ENCODE measurements around the gene NPAT. TPM values are rescaled to one million over a fixed set of nuclear protein-coding genes. Genes with fewer than 3 reads are reported as not detected.
"Not testable (repeated sequence)": the region's sequence is repeated elsewhere in the genome, so short reads cannot be mapped to it uniquely, and the experiment has no call there.

Gene NPAT
- total RNA-seq, 2 experiments from 2014 or later: 46.7 to 57.2 TPM

- Mint-ChIP-seq H3K9me3 (ENCODE audit: insufficient read depth) (peaks cover 5% of the 10 kb centered on the region), H3K27ac (no peak overlapping the region), H3K4me3 (no peak overlapping the region), H3K27me3 (ENCODE audit: low read depth) (no peaks in the 10 kb centered on the region), H3K36me3 (ENCODE audit: low read depth) (peaks cover 84% of the 10 kb centered on the region), H3K4me1 (ENCODE audit: low read depth) (peaks cover 35% of the 10 kb centered on the region)
- DNase-seq (no peak), ATAC-seq (no peak)
- ChIA-PET POLR2A (no interaction called here), CTCF (interaction anchor here (0.5 kb wide), 1 partner anchor 52 kb away, joined by 4 read pairs; no protein-coding TSS in a partner anchor)
Observed at GRCh38 chr11:108199446-108200321, 22.8 kb downstream of the NPAT start.

- POLR2A ChIA-PET: no interaction called here
- H3K27me3 Mint-ChIP-seq (ENCODE audit: low read depth): no peaks in the 10 kb centered on the region
- CTCF ChIA-PET: interaction anchor here (0.5 kb wide), 1 partner anchor 53 kb away, joined by 4 read pairs; no protein-coding TSS in a partner anchor
- no peak for DNase-seq
- ATAC-seq: no peak
- H3K4me1 Mint-ChIP-seq (ENCODE audit: low read depth): peaks cover 37% of the 10 kb centered on the region
- no peak overlapping the region for H3K4me3 Mint-ChIP-seq
- H3K9me3 Mint-ChIP-seq (ENCODE audit: insufficient read depth): peaks cover 2% of the 10 kb centered on the region
- peaks cover 80% of the 10 kb centered on the region for H3K36me3 Mint-ChIP-seq (ENCODE audit: low read depth)
- H3K27ac Mint-ChIP-seq: peak overlapping the region; percentile 11
Observed at GRCh38 chr11:108198833-108199232, 23.6 kb downstream of the NPAT start.

GRCh38 chr11:108197351-108197750, 25.1 kb downstream of the NPAT start:
- H3K4me1 Mint-ChIP-seq (ENCODE audit: low read depth): peaks cover 37% of the 10 kb centered on the region
- no peak overlapping the region for H3K27ac Mint-ChIP-seq
- DNase-seq: no peak
- POLR2A ChIA-PET: no interaction called here
- CTCF ChIA-PET: no interaction called here
- no peak for ATAC-seq
- H3K27me3 Mint-ChIP-seq (ENCODE audit: low read depth): no peaks in the 10 kb centered on the region
- H3K36me3 Mint-ChIP-seq (ENCODE audit: low read depth): peaks cover 65% of the 10 kb centered on the region
- no peak overlapping the region for H3K4me3 Mint-ChIP-seq
- H3K9me3 Mint-ChIP-seq (ENCODE audit: insufficient read depth): no peaks in the 10 kb centered on the region

GRCh38 chr11:108196901-108197300, 25.5 kb downstream of the NPAT start:
- ChIA-PET POLR2A (no interaction called here), CTCF (no interaction called here)

GRCh38 chr11:108193725-108194124, 28.7 kb downstream of the NPAT start:
- ATAC-seq (no peak), DNase-seq (no peak)
- ChIA-PET CTCF (interaction anchor here (0.9 to 1.7 kb wide), 2 partner anchors 13 to 29 kb away, joined by 4 to 6 read pairs; partner anchors contain the start of genes ATM and NPAT), POLR2A (no interaction called here)
- H3K27ac Mint-ChIP-seq: peak overlapping the region; percentile 28
- H3K36me3 Mint-ChIP-seq (ENCODE audit: low read depth): peaks cover 52% of the 10 kb centered on the region
- no peaks in the 10 kb centered on the region for H3K27me3 Mint-ChIP-seq (ENCODE audit: low read depth)
- H3K4me3 Mint-ChIP-seq: no peak overlapping the region
- no peaks in the 10 kb centered on the region for H3K9me3 Mint-ChIP-seq (ENCODE audit: insufficient read depth)
- peaks cover 11% of the 10 kb centered on the region for H3K4me1 Mint-ChIP-seq (ENCODE audit: low read depth)

More at GRCh38 chr11:108196901-108197300, 25.5 kb downstream of the NPAT start:
- no peak for ATAC-seq
- H3K27ac Mint-ChIP-seq: no peak overlapping the region
- H3K4me1 Mint-ChIP-seq (ENCODE audit: low read depth): peaks cover 36% of the 10 kb centered on the region
- no peaks in the 10 kb centered on the region for H3K27me3 Mint-ChIP-seq (ENCODE audit: low read depth)
- H3K36me3 Mint-ChIP-seq (ENCODE audit: low read depth): peaks cover 64% of the 10 kb centered on the region
- DNase-seq: no peak
- no peak overlapping the region for H3K4me3 Mint-ChIP-seq
- H3K9me3 Mint-ChIP-seq (ENCODE audit: insufficient read depth): no peaks in the 10 kb centered on the region

- Mint-ChIP-seq H3K27me3 (ENCODE audit: low read depth) (no peaks in the 10 kb centered on the region), H3K36me3 (ENCODE audit: low read depth) (peaks cover 69% of the 10 kb centered on the region), H3K4me1 (ENCODE audit: low read depth) (no peaks in the 10 kb centered on the region), H3K27ac (no peak overlapping the region), H3K4me3 (no peak overlapping the region), H3K9me3 (ENCODE audit: insufficient read depth) (no peaks in the 10 kb centered on the region)
- DNase-seq (no peak), ATAC-seq (no peak)
- ChIA-PET POLR2A (no interaction called here), CTCF (no interaction called here)
Observed at GRCh38 chr11:108177570-108177969, 44.9 kb downstream of the NPAT start.

GRCh38 chr11:108170184-108170583, 52.3 kb downstream of the NPAT start:
- POLR2A ChIA-PET: no interaction called here
- Mint-ChIP-seq H3K27me3 (ENCODE audit: low read depth) (no peaks in the 10 kb centered on the region), H3K4me3 (no peak overlapping the region)

GRCh38 chr11:108167624-108168023, 54.8 kb downstream of the NPAT start:
- Mint-ChIP-seq H3K27ac (no peak overlapping the region), H3K4me1 (ENCODE audit: low read depth) (peaks cover 17% of the 10 kb centered on the region), H3K36me3 (ENCODE audit: low read depth) (peaks cover 51% of the 10 kb centered on the region), H3K27me3 (ENCODE audit: low read depth) (no peaks in the 10 kb centered on the region), H3K4me3 (no peak overlapping the region), H3K9me3 (ENCODE audit: insufficient read depth) (no peaks in the 10 kb centered on the region)
- CTCF ChIA-PET: no interaction called here
- no peak for DNase-seq
- POLR2A ChIA-PET: no interaction called here
- no peak for ATAC-seq

More at GRCh38 chr11:108170184-108170583, 52.3 kb downstream of the NPAT start:
- Mint-ChIP-seq H3K36me3 (ENCODE audit: low read depth) (peaks cover 66% of the 10 kb centered on the region), H3K9me3 (ENCODE audit: insufficient read depth) (no peaks in the 10 kb centered on the region), H3K27ac (peak overlapping the region; percentile 78), H3K4me1 (ENCODE audit: low read depth) (peaks cover 17% of the 10 kb centered on the region)
- no peak for DNase-seq
- ATAC-seq: no peak
- CTCF ChIA-PET: interaction anchor here (1.3 kb wide), 1 partner anchor 32 kb away, joined by 3 read pairs; no protein-coding TSS in a partner anchor

GRCh38 chr11:108162878-108163277, 59.6 kb downstream of the NPAT start:
- POLR2A ChIA-PET; H3K4me1 Mint-ChIP-seq (ENCODE audit: low read depth); CTCF ChIA-PET: not testable (repeated sequence)

GRCh38 chr11:108160970-108161566, 61.4 kb downstream of the NPAT start:
- CTCF ChIA-PET: interaction anchor here (1.4 kb wide), 1 partner anchor 14 kb away, joined by 3 read pairs; no protein-coding TSS in a partner anchor
- Mint-ChIP-seq H3K27ac (peak overlapping the region; percentile 70), H3K4me3 (no peak overlapping the region), H3K9me3 (ENCODE audit: insufficient read depth) (no peaks in the 10 kb centered on the region), H3K4me1 (ENCODE audit: low read depth) (peaks cover 9% of the 10 kb centered on the region), H3K27me3 (ENCODE audit: low read depth) (no peaks in the 10 kb centered on the region), H3K36me3 (ENCODE audit: low read depth) (peaks cover 46% of the 10 kb centered on the region)
- ATAC-seq (peak; percentile 61), DNase-seq (no peak)
- POLR2A ChIA-PET: no interaction called here

More at GRCh38 chr11:108162878-108163277, 59.6 kb downstream of the NPAT start:
- peaks cover 53% of the 10 kb centered on the region for H3K36me3 Mint-ChIP-seq (ENCODE audit: low read depth)
- H3K27me3 Mint-ChIP-seq (ENCODE audit: low read depth); H3K27ac Mint-ChIP-seq; H3K4me3 Mint-ChIP-seq; H3K9me3 Mint-ChIP-seq (ENCODE audit: insufficient read depth); ATAC-seq; DNase-seq: not testable (repeated sequence)

GRCh38 chr11:108154591-108154990, 67.8 kb downstream of the NPAT start:
- ATAC-seq: no peak
- POLR2A ChIA-PET: no interaction called here
- CTCF ChIA-PET: no interaction called here
- H3K27ac Mint-ChIP-seq: no peak overlapping the region
- no peaks in the 10 kb centered on the region for H3K27me3 Mint-ChIP-seq (ENCODE audit: low read depth)
- H3K4me1 Mint-ChIP-seq (ENCODE audit: low read depth): no peaks in the 10 kb centered on the region
- no peak for DNase-seq
- H3K36me3 Mint-ChIP-seq (ENCODE audit: low read depth): peaks cover 57% of the 10 kb centered on the region
- no peaks in the 10 kb centered on the region for H3K9me3 Mint-ChIP-seq (ENCODE audit: insufficient read depth)
- H3K4me3 Mint-ChIP-seq: no peak overlapping the region

- Mint-ChIP-seq H3K27me3 (ENCODE audit: low read depth) (no peaks in the 10 kb centered on the region), H3K9me3 (ENCODE audit: insufficient read depth) (no peaks in the 10 kb centered on the region), H3K27ac (no peak overlapping the region), H3K4me1 (ENCODE audit: low read depth) (peaks cover 15% of the 10 kb centered on the region), H3K4me3 (no peak overlapping the region), H3K36me3 (ENCODE audit: low read depth) (peaks cover 78% of the 10 kb centered on the region)
- ChIA-PET CTCF (no interaction called here), POLR2A (no interaction called here)
- ATAC-seq (no peak), DNase-seq (no peak)
Observed at GRCh38 chr11:108148556-108148955, 73.9 kb downstream of the NPAT start.

Data from activated CD8-positive, alpha-beta T cell treated with anti-CD3 and anti-CD28 coated beads, Interleukin-2, amount 10 ng/mL, durations not matched to agents 7 days and 5 days (primary cell).